HEK293 (cell line): ENCODE data around the gene CDC42.

Experiments used
- CTCF ChIP-seq: fragments of 450-650 bp; formaldehyde crosslinking; IDR thresholded peaks from 2 replicates; pipeline ENCODE4 v1.5.1; 2016; ENCODE audit warnings: missing biosample characterization, missing genetic modification characterization
- PATZ1 ChIP-seq: fragments of 450-650 bp; formaldehyde crosslinking; IDR thresholded peaks from 2 replicates; pipeline ENCODE4 v1.5.1; 2016; ENCODE audit warnings: missing biosample characterization, missing genetic modification characterization
- PRDM10 ChIP-seq: fragments of 450-650 bp; formaldehyde crosslinking; IDR thresholded peaks from 2 replicates; pipeline ENCODE4 v1.5.1; 2016; ENCODE audit warnings: missing biosample characterization, missing genetic modification characterization
- PRDM4 ChIP-seq: fragments of 450-650 bp; formaldehyde crosslinking; IDR thresholded peaks from 2 replicates; pipeline ENCODE4 v1.5.1; 2017; ENCODE audit warnings: missing biosample characterization, missing genetic modification characterization
- ZBTB8A ChIP-seq: fragments of 450-650 bp; formaldehyde crosslinking; IDR thresholded peaks from 2 replicates; pipeline ENCODE4 v1.5.1; 2016; ENCODE audit warnings: missing biosample characterization, missing genetic modification characterization
- ZNF138 ChIP-seq: fragments of 450-650 bp; formaldehyde crosslinking; IDR thresholded peaks from 2 replicates; pipeline ENCODE4 v1.5.1; 2016; ENCODE audit warnings: missing biosample characterization, missing genetic modification characterization, borderline replicate concordance
- ZNF146 ChIP-seq: fragments of 450-650 bp; formaldehyde crosslinking; IDR thresholded peaks from 2 replicates; pipeline ENCODE4 v1.5.1; 2016; ENCODE audit warnings: missing biosample characterization, missing genetic modification characterization
- ZNF266 ChIP-seq: fragments of 450-650 bp; formaldehyde crosslinking; IDR thresholded peaks from 2 replicates; pipeline ENCODE4 v1.5.1; 2016; ENCODE audit warnings: missing biosample characterization, missing genetic modification characterization, low read depth
- ZNF274 ChIP-seq, 2 experiments: fragments of 200-500 bp in 1 of 2; fragments of 450-650 bp in 1 of 2; sonication (Bioruptor generic) in 1 of 2; formaldehyde crosslinking in 1 of 2; IDR thresholded peaks; 2 replicates each; pipeline versions ENCODE4 v1.5.1 to v1.6.1; 2014 to 2016; ENCODE audit warnings: borderline replicate concordance in 1 of 2, inconsistent platforms in 1 of 2, low read length in 1 of 2, missing biosample characterization in 1 of 2, missing genetic modification characterization in 1 of 2
- ZNF292 ChIP-seq: fragments of 450-650 bp; formaldehyde crosslinking; IDR thresholded peaks from 2 replicates; pipeline ENCODE4 v1.5.1; 2016; ENCODE audit warnings: low read depth, missing biosample characterization, missing genetic modification characterization, borderline replicate concordance
- ZNF335 ChIP-seq: fragments of 450-650 bp; formaldehyde crosslinking; conservative IDR thresholded peaks from 2 replicates; pipeline ENCODE4 v1.5.1; 2016; ENCODE audit warnings: missing biosample characterization, missing genetic modification characterization
- ZNF558 ChIP-seq: fragments of 450-650 bp; formaldehyde crosslinking; IDR thresholded peaks from 2 replicates; pipeline ENCODE4 v1.5.1; 2016; ENCODE audit warnings: missing biosample characterization, missing genetic modification characterization
- ZNF639 ChIP-seq: fragments of 450-650 bp; formaldehyde crosslinking; IDR thresholded peaks from 2 replicates; pipeline ENCODE4 v1.5.1; 2016; ENCODE audit warnings: missing biosample characterization, missing genetic modification characterization
- ZNF701 ChIP-seq: fragments of 450-650 bp; formaldehyde crosslinking; IDR thresholded peaks from 2 replicates; pipeline ENCODE4 v1.5.1; 2016; ENCODE audit warnings: missing biosample characterization, missing genetic modification characterization

- TF ChIP-seq CTCF (tag by site-specific recombination) (no peak), ZBTB8A (tag by site-specific recombination) (no peak), ZNF701 (tag by site-specific recombination) (no peak), PATZ1 (no peak), ZNF138 (tag by site-specific recombination) (no peak), ZNF292 (tag by site-specific recombination) (no peak), PRDM4 (tag by site-specific recombination) (no peak), PRDM10 (tag by site-specific recombination) (no peak), ZNF274 (IDR thresholded peaks at IDR 0.05; ENCODE audit: low read length) (no peak), ZNF274 (tag by site-specific recombination; IDR thresholded peaks at IDR 0.05; ENCODE audit: borderline replicate concordance) (no peak), ZNF266 (tag by site-specific recombination) (no peak), ZNF639 (tag by site-specific recombination) (no peak), ZNF146 (no peak), ZNF558 (tag by site-specific recombination) (no peak), ZNF335 (tag by site-specific recombination) (no peak)
Measured at GRCh38 chr1:22104094-22104493, 51.6 kb downstream of the CDC42 start.
